HG02678 (cell line): ENCODE results near the gene BTBD9.

Experiments used
- ATAC-seq: cut with Tn5 transposase; IDR thresholded peaks from one replicate; pipeline ENCODE4 v1.9.1; 2021; ENCODE audit warnings: mild to moderate bottlenecking, moderate library complexity; ENCODE audit not compliant: unreplicated experiment

Gene BTBD9

GRCh38 chr6:38154731-38155130 lies 485.0 kb downstream of the BTBD9 start:
- ATAC-seq = no peak

- no peak for ATAC-seq
These were observed 485.9 kb downstream of the BTBD9 start for GRCh38 chr6:38153798-38154345.

DNA sequence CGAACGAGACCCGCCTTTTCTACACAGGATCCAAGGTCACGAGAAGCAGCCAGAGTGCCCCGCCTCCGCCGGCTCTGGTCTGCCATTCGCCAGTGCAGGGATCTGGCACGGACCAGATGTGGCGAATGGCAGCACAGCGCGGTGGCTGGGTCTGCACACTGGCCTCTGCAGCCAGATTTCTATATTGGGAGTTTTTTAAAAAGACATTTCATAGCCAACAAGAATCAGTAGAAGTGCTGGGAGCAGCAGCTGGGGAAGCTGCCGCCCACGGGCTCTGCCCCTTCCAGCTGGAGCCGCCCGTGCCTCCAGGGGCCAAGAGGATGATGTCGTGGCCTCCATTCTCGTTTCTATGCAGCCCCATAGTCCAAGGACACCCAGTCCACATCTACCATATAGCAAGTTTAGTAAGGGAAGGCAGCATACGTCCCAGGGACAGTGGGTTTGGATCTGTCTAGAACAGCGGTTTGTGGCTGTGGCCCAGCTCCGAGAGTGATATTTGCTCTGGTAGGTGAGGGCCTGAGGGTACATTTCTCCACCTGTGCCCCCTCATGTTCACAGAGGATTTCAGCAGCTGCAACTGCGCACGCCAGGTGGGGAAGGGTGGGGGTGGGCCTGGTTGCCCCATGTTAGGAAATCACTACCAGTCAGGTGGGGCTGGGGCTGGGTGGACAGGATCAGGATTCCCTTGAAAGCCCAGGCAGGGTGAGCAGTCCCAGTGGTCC lies 486.5 kb downstream of the BTBD9 start:
- no peak for ATAC-seq

DNA sequence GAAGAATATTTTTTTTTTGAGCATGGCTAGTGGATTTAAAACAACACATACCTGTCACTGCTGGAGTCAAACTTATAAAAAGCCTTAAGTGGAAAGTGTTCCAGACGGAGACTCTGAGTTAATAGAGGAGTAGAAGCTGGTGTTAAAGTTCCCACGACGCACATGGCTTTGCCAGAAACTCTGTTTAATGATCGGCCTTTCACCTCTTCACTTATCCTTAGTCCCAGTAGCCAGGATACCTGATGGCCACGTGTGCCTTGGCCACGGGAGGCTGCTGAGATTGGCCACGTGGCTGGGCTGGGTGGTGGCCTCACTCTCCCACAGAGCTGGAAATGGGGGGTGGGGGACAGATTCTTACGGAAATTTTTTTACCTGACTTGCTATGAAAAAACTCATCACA lies 487.1 kb downstream of the BTBD9 start:
- ATAC-seq = no peak

DNA sequence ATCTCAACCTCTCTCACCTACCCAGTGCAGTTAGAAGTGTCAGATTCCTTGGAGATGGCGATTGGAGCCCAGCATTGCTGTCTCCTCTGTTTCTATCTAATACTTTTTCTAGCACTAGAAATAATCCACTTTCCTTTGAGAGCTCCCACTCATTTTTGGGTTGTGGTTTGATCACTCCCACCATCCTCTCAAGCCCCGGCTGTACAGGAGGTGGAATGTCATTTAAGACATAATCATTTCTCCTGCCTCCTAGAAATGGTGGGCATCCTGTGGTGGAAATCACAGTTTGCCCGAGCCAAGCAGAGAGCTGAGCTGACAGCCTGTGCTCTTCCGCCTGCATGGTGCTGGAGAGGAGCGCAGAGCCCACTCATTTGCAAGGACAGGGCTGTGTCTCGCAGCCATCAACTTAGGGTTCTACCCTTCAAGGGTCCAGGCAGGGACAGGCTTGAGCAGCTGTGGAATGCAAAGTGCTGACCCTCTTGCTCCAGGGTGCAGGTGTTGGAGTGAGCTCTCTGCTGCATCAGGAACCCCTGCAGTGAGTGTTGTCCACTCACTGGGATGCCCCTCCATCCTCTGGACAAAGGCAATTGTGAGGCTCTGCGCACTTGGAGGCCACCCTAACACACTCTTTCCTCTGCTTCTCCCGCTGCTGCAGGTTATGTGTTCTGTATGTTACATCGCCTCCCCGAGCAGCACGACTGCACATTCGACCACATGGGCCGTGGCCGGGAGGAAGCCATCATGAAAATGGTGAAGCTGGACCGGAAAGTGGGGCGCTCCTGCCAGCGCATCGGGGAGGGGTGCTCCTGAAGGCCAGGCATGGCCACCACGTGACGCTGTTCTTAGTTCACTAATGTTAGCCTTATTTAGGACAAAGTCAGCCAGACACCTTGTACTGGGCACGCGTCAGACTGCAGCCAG lies 487.9 kb downstream of the BTBD9 start:
- no peak for ATAC-seq

DNA sequence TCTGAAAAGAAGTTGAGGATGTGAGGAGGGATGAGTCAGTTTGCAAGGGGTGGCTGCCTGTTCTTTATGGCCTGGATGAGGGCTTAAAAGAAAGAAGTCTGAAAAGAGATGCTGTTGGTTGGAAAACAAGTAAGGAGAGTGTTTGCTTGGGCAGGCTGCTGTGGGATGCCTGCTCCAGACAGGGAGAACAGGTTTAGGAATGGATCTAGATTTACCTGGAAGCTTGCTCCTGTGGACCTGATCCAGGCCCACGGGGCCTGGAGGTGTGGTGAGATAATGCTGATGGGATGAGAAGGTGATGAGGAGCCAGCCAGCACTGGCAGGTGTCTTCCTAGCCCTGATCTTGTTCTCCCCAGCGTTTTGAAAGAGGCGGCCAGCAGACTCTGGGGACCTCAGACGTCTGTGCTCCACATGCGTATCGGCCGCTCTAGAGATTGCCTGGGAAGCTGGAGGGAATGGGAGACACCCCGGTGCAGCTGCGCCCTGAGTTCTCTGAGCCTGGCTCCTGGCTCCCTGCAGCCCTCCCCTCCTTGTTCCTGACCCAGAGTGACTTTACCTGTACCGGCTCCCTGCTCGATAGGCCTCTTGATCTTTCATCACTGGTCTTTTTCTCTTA lies 488.9 kb downstream of the BTBD9 start:
- no peak for ATAC-seq

DNA sequence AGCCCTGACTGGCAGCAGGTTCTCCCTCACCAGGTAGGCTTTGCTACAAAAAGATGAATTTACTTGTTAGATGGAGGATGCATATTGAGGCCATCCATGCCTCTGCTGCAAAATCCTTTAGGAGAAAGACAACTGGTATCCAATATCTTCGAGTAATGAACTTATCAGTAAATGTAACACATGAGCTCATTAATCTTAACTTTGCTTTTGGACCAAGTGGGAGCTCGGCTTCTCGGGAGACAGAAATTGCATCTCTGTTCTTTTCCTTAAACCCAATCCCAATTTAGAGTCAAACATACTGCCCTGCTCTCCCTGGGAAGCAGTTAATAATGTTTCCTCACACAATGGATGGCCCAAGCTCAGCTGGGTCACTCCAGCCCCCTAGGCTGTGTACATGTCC lies 489.7 kb downstream of the BTBD9 start:
- no peak for ATAC-seq

DNA sequence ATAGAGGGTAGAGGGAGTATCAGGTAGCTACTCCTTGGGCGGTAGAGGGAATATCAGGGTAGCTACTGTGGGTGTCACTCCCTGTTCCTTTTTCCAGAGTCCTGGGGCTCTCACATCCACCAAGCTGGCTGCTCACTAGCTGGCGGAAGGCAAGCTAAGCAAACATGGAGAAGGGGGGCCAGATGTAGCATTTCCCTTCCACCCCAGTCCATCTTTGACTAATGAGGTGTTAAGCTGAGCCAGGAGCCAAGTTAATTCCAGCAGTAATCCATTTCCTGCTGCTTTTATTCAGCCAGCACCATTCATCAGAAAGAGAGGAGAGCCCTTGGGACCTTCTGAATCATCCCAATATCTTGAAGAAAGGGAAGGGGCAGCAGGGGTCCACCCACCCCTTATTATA lies 490.2 kb downstream of the BTBD9 start:
- no peak for ATAC-seq

- no peak for ATAC-seq
These were observed 491.1 kb downstream of the BTBD9 start for GRCh38 chr6:38148606-38149005.

DNA sequence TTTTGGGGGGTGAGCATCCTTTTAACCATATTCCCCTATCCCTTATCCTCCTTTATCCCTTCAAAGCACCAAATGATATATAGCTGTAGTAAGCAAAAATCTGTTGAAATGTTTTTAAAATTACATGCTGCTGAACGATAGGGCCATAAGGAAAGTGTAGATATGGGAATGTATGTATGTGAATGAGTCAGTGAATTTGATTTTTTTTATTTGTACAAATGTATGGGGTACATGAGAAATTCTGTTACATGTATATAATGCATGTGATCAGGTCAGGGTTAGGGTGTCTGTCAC lies 493.0 kb downstream of the BTBD9 start:
- no peak for ATAC-seq

DNA sequence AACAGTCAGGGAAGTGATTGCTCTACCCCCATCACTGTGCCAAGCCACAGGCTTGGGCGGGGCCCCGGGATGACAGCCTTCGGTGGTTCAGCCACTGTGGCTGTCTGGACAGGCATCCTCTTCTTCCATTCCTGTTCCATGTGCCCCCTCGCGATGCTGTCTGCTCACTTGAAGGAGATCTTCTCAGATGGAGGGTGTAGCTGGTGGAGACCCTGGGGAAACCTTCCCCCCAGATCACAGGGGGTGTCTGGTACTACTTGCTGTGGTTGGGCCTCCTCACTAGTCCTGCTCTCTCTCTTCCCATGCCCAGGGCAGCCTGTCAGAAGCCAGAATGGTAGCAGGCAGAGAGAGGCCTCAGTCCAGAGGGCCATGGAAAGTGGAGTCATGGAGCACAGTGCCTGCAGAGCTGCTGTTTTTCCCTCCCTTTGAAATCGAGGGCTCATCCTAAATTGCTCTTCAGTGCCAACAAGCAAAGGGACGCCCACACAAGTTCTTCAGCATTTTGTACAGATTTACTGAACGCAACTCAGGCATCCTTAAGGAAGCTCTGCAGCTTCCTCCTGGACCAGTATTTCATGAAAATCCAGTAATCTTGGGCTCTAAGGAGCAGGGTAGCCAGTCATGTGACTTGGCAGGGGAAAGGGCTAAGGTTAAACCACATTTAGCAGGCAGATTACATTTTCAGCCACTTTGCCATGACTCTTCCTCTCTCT lies 493.6 kb downstream of the BTBD9 start:
- ATAC-seq = no peak

GRCh38 chr6:38144365-38144945 lies 495.3 kb downstream of the BTBD9 start:
- ATAC-seq = no peak

DNA sequence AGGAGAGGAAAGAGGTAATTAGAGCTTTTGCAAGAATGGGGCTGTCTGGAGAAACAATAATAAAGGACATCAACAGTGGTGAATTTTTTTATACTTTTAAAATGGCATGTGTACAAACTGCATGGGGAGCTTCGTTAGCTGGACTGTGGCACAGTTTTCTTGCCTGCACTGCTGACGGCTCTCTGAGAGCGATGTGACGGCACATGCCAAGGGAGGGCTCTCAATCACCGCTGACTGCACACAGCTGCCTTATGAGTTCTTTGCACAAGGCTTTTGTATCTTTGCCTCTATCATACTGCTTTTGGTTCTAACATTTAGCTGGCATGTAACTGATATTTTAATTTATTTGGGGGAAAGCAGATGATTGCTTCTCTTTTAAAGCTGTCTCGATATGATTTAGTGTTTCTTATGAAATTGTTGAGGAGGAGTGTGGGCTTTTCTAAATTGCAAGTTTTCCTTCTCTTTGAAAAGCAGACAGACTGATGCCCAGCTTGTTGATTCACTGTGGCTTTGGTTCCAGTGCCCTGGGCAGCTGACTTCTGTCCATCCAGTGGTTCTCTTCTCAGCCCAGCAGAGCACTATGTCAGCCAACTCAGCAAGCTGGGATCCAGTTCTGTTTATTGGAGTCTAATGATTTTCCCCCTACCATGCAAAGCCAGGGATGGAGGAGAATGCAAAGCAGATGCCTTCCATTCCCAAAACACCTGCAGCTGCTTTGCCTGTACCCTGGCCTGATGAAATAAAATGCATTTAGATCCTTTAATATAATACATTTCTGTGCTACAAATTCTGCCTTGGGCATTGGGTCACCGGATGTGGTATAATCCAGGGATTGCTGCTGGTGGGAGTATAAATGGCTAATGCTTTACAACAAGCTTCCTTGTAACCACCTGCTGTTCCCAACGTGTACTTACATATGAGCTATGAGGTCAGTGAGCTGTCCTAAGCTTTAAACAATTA lies 496.3 kb downstream of the BTBD9 start:
- no peak for ATAC-seq

DNA sequence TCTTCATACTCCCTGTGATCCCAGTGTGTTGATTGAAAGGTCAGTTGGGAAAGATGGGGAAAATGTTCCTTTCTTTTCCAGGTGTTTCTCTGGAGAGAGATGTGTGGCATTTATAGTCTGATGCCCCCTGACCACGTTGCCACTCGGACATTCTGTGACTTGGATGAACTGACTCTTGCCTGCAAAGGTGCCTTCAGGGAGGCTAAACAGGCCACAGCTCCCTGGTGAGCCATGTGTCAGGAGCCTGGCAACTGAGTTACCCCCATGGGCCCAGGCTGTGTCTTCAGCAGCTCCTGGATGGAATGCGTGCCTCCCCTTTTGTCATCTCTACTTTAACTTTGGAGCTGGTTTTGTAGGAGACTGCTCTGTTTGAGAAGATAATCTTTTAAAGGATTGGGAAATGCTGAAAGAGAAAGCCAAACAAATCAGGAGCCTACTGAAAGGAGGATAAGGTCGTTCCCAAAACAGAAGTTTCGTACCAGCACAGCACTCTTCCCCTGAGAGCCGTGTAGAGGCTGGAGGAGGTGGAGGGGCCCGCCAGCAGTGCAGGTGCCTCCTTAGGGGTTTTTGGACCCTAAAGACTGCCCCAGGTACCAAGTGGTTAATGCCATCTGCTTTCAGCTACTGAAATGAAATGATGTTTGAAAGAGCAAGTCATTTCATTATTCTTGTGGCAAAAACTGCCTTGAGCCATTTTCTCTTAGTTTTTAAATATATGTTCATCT lies 497.4 kb downstream of the BTBD9 start:
- no peak for ATAC-seq

GRCh38 chr6:38141716-38142115 lies 498.0 kb downstream of the BTBD9 start:
- no peak for ATAC-seq

GRCh38 chr6:38141085-38141484 lies 498.6 kb downstream of the BTBD9 start:
- no peak for ATAC-seq

DNA sequence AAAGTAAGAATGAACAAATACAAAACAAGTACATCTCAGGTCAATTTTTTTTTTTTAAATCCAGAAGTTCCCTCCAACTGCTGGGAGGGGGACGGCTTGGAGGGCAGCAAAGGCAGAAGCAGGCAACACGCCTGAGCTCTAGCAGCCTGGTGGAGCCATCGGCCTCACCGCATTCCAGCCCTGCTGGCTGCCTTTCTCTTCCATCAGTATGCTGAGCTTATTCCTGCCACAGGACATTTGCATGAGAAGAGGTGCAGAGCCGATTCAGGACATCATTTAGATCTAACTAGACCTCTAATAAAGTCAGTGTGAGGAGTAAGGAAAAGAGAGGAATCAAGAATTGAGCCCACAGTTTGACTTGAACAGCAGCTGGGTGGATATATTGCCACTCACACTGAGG lies 501.4 kb downstream of the BTBD9 start:
- no peak for ATAC-seq

- ATAC-seq = no peak
These were observed 502.0 kb downstream of the BTBD9 start for GRCh38 chr6:38137608-38138265.
